HCT116 (cell line): Measurements from ENCODE around the gene ZNF236.

ENCODE experiments used
- EZH2phosphoT487 ChIP-seq: fragments of 200-600 bp; IDR thresholded peaks from 2 replicates; pipeline ENCODE4 v1.6.1; 2018; ENCODE audit warnings: antibody characterized with exemption, borderline replicate concordance
- JUND ChIP-seq: IDR thresholded peaks from 2 replicates; pipeline ENCODE4 v1.6.1; 2012
- POLR2A ChIP-seq: IDR thresholded peaks from 2 replicates; pipeline ENCODE4 v1.7.0; 2011; ENCODE audit warnings: borderline replicate concordance; ENCODE audit not compliant: insufficient read depth, insufficient read length; ENCODE audit errors: extremely low read depth
- ZBTB33 ChIP-seq: IDR thresholded peaks from 2 replicates; pipeline ENCODE4 v1.6.1; 2011; ENCODE audit warnings: mild to moderate bottlenecking, low read length, moderate library complexity; ENCODE audit not compliant: insufficient replicate concordance; ENCODE audit errors: extremely low read depth
- ZFX ChIP-seq: fragments of 450-650 bp; IDR thresholded peaks from 2 replicates; pipeline ENCODE4 v1.6.1; 2017
- TF ChIP-seq, protein P1 (sequence below), 3 experiments: fragments of 200-600 bp in 1 of 3; sonication (generic) in 1 of 3; IDR thresholded peaks in 2 of 3; conservative IDR thresholded peaks in 1 of 3; 2 replicates each; pipeline ENCODE4 v1.5.1; 2012 to 2017; ENCODE audit warnings: low read depth in 2 of 3, low read length in 2 of 3, antibody characterized with exemption in 1 of 3, borderline replicate concordance in 1 of 3, control low read depth in 1 of 3, mild to moderate bottlenecking in 1 of 3, mixed read lengths in 1 of 3, mixed run types in 1 of 3, moderate library complexity in 1 of 3; ENCODE audit not compliant: insufficient read depth in 1 of 3
- TF ChIP-seq, protein P2 (sequence below): IDR thresholded peaks from 2 replicates; pipeline ENCODE4 v1.6.1; 2012; ENCODE audit warnings: low read depth

GRCh38 chr18:76992226-76993084, 170.1 kb downstream of the ZNF236 start:
- TF ChIP-seq ZFX, result no peak
- TF ChIP-seq ZBTB33, result no peak
- TF ChIP-seq EZH2phosphoT487, result no peak
- TF ChIP-seq, protein P1, sequence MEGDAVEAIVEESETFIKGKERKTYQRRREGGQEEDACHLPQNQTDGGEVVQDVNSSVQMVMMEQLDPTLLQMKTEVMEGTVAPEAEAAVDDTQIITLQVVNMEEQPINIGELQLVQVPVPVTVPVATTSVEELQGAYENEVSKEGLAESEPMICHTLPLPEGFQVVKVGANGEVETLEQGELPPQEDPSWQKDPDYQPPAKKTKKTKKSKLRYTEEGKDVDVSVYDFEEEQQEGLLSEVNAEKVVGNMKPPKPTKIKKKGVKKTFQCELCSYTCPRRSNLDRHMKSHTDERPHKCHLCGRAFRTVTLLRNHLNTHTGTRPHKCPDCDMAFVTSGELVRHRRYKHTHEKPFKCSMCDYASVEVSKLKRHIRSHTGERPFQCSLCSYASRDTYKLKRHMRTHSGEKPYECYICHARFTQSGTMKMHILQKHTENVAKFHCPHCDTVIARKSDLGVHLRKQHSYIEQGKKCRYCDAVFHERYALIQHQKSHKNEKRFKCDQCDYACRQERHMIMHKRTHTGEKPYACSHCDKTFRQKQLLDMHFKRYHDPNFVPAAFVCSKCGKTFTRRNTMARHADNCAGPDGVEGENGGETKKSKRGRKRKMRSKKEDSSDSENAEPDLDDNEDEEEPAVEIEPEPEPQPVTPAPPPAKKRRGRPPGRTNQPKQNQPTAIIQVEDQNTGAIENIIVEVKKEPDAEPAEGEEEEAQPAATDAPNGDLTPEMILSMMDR (IDR thresholded peaks at IDR 0.05 in 2 of 3, conservative IDR thresholded peaks at IDR 0.05 in 1 of 3; ENCODE audit: borderline replicate concordance in 1 of 3, insufficient read depth in 1 of 3, low read depth in 2 of 3, low read length in 2 of 3), result no peak
- TF ChIP-seq JUND, result no peak
- no peak for TF ChIP-seq POLR2A
- TF ChIP-seq, protein P2, sequence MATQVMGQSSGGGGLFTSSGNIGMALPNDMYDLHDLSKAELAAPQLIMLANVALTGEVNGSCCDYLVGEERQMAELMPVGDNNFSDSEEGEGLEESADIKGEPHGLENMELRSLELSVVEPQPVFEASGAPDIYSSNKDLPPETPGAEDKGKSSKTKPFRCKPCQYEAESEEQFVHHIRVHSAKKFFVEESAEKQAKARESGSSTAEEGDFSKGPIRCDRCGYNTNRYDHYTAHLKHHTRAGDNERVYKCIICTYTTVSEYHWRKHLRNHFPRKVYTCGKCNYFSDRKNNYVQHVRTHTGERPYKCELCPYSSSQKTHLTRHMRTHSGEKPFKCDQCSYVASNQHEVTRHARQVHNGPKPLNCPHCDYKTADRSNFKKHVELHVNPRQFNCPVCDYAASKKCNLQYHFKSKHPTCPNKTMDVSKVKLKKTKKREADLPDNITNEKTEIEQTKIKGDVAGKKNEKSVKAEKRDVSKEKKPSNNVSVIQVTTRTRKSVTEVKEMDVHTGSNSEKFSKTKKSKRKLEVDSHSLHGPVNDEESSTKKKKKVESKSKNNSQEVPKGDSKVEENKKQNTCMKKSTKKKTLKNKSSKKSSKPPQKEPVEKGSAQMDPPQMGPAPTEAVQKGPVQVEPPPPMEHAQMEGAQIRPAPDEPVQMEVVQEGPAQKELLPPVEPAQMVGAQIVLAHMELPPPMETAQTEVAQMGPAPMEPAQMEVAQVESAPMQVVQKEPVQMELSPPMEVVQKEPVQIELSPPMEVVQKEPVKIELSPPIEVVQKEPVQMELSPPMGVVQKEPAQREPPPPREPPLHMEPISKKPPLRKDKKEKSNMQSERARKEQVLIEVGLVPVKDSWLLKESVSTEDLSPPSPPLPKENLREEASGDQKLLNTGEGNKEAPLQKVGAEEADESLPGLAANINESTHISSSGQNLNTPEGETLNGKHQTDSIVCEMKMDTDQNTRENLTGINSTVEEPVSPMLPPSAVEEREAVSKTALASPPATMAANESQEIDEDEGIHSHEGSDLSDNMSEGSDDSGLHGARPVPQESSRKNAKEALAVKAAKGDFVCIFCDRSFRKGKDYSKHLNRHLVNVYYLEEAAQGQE, result no peak
